ENCODE data around the gene NDRG3. TPM values are rescaled to one million over a fixed set of nuclear protein-coding genes. Genes with fewer than 3 reads are reported as not detected.

NDRG3 gene
- total RNA-seq, 1 experiment from 2014 or later, result 55.6 TPM

GRCh38 chr20:36632487-36633284, 113.2 kb downstream of the NDRG3 start:
- no peak for DNase-seq
- no TSS peak for BruUV-seq (replicated peaks)
- H3K4me1 ChIP-seq (replicated peaks; ENCODE audit: insufficient read depth), result no peaks in the 10 kb centered on the region
- no peaks in the 10 kb centered on the region for H3K9me3 ChIP-seq (ENCODE audit: insufficient read depth, low read depth)
- no peaks in the 10 kb centered on the region for H3K9me2 ChIP-seq (ENCODE audit: insufficient read depth)
- no peak overlapping the region for H3K27ac ChIP-seq
- no peak overlapping the region for H3K4me3 ChIP-seq
- H3K79me2 ChIP-seq (ENCODE audit: low read depth), result no peaks in the 10 kb centered on the region
- no peaks in the 10 kb centered on the region for H4K20me1 ChIP-seq (ENCODE audit: insufficient read depth)
- no peak overlapping the region for H3K4me2 ChIP-seq
- TF ChIP-seq CTCF (conservative IDR thresholded peaks at IDR 0.05) (no peak), EZH2 (IDR thresholded peaks at IDR 0.05; ENCODE audit: low read depth) (no peak)
- ChIA-PET POLR2A (ENCODE audit: unreplicated experiment) (no interaction called here), CTCF (interaction anchor here (0.5 kb wide), 1 partner anchor 14 kb away, joined by 3 read pairs; no protein-coding TSS in a partner anchor)
- no peaks in the 10 kb centered on the region for H3K36me3 ChIP-seq (ENCODE audit: low read depth)
- no peaks in the 10 kb centered on the region for H3K27me3 ChIP-seq (ENCODE audit: insufficient read depth, low read depth)
- H2AFZ ChIP-seq, result no peak overlapping the region
- no peaks in the 10 kb centered on the region for H3F3A ChIP-seq (ENCODE audit: insufficient read depth, low read depth)
- intact Hi-C loops (cut with micrococcal nuclease; ENCODE audit: unreplicated experiment), result no loop called here

GRCh38 chr20:36632147-36632486, 113.8 kb downstream of the NDRG3 start:
- POLR2A ChIA-PET (ENCODE audit: unreplicated experiment), result no interaction called here
- H3K9me3 ChIP-seq (ENCODE audit: insufficient read depth, low read depth), result no peaks in the 10 kb centered on the region
- no TSS peak for BruUV-seq (replicated peaks)
- DNase-seq, result no peak
- H2AFZ ChIP-seq, result no peak overlapping the region
- no peak overlapping the region for H3K4me2 ChIP-seq
- intact Hi-C loops (cut with micrococcal nuclease; ENCODE audit: unreplicated experiment), result no loop called here
- CTCF ChIA-PET, result no interaction called here
- TF ChIP-seq EZH2 (IDR thresholded peaks at IDR 0.05; ENCODE audit: low read depth) (no peak), CTCF (conservative IDR thresholded peaks at IDR 0.05) (no peak)
- H3K79me2 ChIP-seq (ENCODE audit: low read depth), result no peaks in the 10 kb centered on the region
- H4K20me1 ChIP-seq (ENCODE audit: insufficient read depth), result no peaks in the 10 kb centered on the region
- H3K27ac ChIP-seq, result no peak overlapping the region
- H3K4me1 ChIP-seq (replicated peaks; ENCODE audit: insufficient read depth), result no peaks in the 10 kb centered on the region
- H3K9me2 ChIP-seq (ENCODE audit: insufficient read depth), result no peaks in the 10 kb centered on the region
- H3F3A ChIP-seq (ENCODE audit: insufficient read depth, low read depth), result no peaks in the 10 kb centered on the region
- H3K4me3 ChIP-seq, result no peak overlapping the region
- H3K27me3 ChIP-seq (ENCODE audit: insufficient read depth, low read depth), result no peaks in the 10 kb centered on the region
- H3K36me3 ChIP-seq (ENCODE audit: low read depth), result no peaks in the 10 kb centered on the region

- H3K79me2 ChIP-seq (ENCODE audit: low read depth), result no peaks in the 10 kb centered on the region
- H3K4me2 ChIP-seq, result no peak overlapping the region
- H3K9me2 ChIP-seq (ENCODE audit: insufficient read depth), result no peaks in the 10 kb centered on the region
- H3K36me3 ChIP-seq (ENCODE audit: low read depth), result no peaks in the 10 kb centered on the region
- intact Hi-C loops (cut with micrococcal nuclease; ENCODE audit: unreplicated experiment), result no loop called here
- POLR2A ChIA-PET (ENCODE audit: unreplicated experiment), result no interaction called here
- CTCF ChIA-PET, result no interaction called here
- H3K4me1 ChIP-seq (replicated peaks; ENCODE audit: insufficient read depth), result no peaks in the 10 kb centered on the region
- TF ChIP-seq EZH2 (IDR thresholded peaks at IDR 0.05; ENCODE audit: low read depth), result no peak
- no peak for TF ChIP-seq CTCF (conservative IDR thresholded peaks at IDR 0.05)
- H4K20me1 ChIP-seq (ENCODE audit: insufficient read depth), result no peaks in the 10 kb centered on the region
- H3K27ac ChIP-seq, result no peak overlapping the region
- H3F3A ChIP-seq (ENCODE audit: insufficient read depth, low read depth), result no peaks in the 10 kb centered on the region
- no peaks in the 10 kb centered on the region for H3K27me3 ChIP-seq (ENCODE audit: insufficient read depth, low read depth)
- no peak for DNase-seq
- no peak overlapping the region for H2AFZ ChIP-seq
- H3K4me3 ChIP-seq, result no peak overlapping the region
- BruUV-seq (replicated peaks), result no TSS peak
- no peaks in the 10 kb centered on the region for H3K9me3 ChIP-seq (ENCODE audit: insufficient read depth, low read depth)
Observed at GRCh38 chr20:36631646-36632045, 114.2 kb downstream of the NDRG3 start.

All from PC-9 (cell line).